ENCODE data around the gene MRTFA. TPM values are rescaled to one million over a fixed set of nuclear protein-coding genes. Genes with fewer than 3 reads are reported as not detected.

Gene MRTFA
- total RNA-seq, 6 experiments from 2014 or later, result 9.3 to 20.6 (median 16.3) TPM

DNA sequence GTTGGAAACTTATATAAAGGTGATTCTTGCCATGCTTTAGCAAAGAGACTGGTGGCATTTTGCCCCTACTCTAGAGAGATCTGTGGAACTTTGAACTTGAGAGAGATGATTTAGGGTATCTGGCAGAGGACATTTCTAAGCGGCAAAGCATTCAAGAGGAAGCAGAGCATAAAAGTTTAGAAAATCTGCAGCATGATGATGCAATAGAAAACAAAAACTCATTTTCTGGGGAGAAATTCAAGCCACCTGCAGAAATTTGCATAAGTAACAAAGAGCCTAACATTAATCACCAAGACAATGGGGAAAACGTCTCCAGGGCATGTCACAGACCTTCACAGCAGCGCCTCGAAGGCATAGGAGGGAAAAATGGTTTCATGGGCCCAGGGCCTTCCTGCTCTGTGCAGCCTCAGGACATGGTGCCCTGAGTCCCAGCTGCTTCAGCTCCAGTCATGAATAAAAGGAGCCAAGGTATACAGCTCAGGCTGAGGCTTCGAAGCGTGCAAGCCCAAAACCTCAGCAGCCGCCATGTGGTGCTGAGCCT lies 83.4 kb downstream of the MRTFA start:
- WGBS (ENCODE audit: insufficient coverage, low coverage, low lambda C conversion rate, missing lambda C conversion rate), result 89% methylated on average over 4 of the region's 7 CpGs

DNA sequence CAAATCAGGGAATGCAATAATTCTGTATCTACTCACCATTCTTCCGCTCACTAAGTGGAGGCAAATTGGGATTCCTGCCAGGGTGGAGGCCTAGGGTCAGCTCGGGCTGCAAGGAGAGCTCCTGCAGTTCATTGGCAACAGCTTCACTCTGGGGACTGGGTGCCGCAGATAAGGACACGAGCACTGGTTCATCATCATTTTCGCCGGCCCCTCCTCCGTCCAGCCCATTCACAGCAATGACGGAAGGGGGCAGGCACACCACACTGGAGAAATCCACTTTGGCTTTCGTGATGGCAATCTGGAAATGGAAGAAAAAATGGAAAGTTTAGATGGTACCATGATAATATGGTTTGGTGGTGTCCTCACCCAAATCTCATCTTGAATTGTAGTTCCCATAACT lies 84.4 kb downstream of the MRTFA start:
- 60% methylated on average over 1 of the region's 9 CpGs for WGBS (ENCODE audit: insufficient coverage, low coverage, low lambda C conversion rate, missing lambda C conversion rate)

More for the DNA sequence above, 83.4 kb downstream of the MRTFA start:
- intact Hi-C loops (cut with DNase I), result no loop called here
- TF ChIP-seq POLR2A (IDR thresholded peaks at IDR 0.05), result no peak
- TF ChIP-seq, protein P1, sequence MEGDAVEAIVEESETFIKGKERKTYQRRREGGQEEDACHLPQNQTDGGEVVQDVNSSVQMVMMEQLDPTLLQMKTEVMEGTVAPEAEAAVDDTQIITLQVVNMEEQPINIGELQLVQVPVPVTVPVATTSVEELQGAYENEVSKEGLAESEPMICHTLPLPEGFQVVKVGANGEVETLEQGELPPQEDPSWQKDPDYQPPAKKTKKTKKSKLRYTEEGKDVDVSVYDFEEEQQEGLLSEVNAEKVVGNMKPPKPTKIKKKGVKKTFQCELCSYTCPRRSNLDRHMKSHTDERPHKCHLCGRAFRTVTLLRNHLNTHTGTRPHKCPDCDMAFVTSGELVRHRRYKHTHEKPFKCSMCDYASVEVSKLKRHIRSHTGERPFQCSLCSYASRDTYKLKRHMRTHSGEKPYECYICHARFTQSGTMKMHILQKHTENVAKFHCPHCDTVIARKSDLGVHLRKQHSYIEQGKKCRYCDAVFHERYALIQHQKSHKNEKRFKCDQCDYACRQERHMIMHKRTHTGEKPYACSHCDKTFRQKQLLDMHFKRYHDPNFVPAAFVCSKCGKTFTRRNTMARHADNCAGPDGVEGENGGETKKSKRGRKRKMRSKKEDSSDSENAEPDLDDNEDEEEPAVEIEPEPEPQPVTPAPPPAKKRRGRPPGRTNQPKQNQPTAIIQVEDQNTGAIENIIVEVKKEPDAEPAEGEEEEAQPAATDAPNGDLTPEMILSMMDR (IDR thresholded peaks at IDR 0.05), result no peak
- Histone ChIP-seq H3K9me3 (no peaks in the 10 kb centered on the region), H3K4me1 (no peaks in the 10 kb centered on the region), H3K27me3 (no peaks in the 10 kb centered on the region), H3K4me3 (no peak overlapping the region), H3K27ac (no peak overlapping the region), H3K36me3 (peaks cover 0 to 7% (median 0%) of the 10 kb centered on the region in 4 donors)
- ATAC-seq (no peak), DNase-seq (no peak)

DNA sequence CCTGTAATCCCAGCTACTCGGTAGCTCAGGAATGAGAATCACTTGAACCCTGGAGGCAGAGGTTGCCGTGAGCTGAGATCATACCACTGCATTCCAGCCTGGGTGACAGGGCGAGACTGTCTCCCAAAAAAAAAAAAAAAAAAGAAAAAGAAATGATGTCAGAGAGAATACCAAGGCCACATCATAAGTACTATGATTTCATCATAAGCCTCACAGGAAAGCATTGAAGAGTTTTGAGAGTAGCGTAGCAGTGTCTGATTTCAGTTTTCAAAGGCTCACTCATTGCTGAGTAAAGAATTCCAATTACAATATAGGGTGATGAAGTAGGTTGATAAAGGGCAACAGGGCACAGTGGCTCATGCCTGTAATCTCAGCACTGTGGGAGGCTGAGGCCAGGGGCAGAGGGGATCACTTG lies 88.8 kb downstream of the MRTFA start:
- DNase-seq (no peak), ATAC-seq (no peak)
- no peaks in the 10 kb centered on the region for H3K4me1 ChIP-seq
- WGBS (ENCODE audit: insufficient coverage, low coverage, low lambda C conversion rate, missing lambda C conversion rate), result 100% methylated on average over 3 of the region's 4 CpGs
- peaks cover 0 to 7% (median 0%) of the 10 kb centered on the region in 4 donors for H3K36me3 ChIP-seq
- H3K27me3 ChIP-seq, result no peaks in the 10 kb centered on the region
- H3K4me3 ChIP-seq, result no peak overlapping the region
- no peak overlapping the region for H3K27ac ChIP-seq
- TF ChIP-seq POLR2A (IDR thresholded peaks at IDR 0.05), result no peak
- TF ChIP-seq, protein P1 (IDR thresholded peaks at IDR 0.05), result no peak
- intact Hi-C loops (cut with DNase I), result no loop called here
- H3K9me3 ChIP-seq, result no peaks in the 10 kb centered on the region

More for the DNA sequence above, 84.4 kb downstream of the MRTFA start:
- H3K27ac ChIP-seq, result no peak overlapping the region
- no peak overlapping the region for H3K4me3 ChIP-seq
- intact Hi-C loops (cut with DNase I), result no loop called here
- H3K36me3 ChIP-seq, result peaks cover 0 to 7% (median 0%) of the 10 kb centered on the region in 4 donors
- no peaks in the 10 kb centered on the region for H3K4me1 ChIP-seq
- ATAC-seq (peak in 1 of 4 donors; percentile 18), DNase-seq (peak in 1 of 3 donors; percentile 25)
- H3K27me3 ChIP-seq, result no peaks in the 10 kb centered on the region
- no peaks in the 10 kb centered on the region for H3K9me3 ChIP-seq
- no peak for TF ChIP-seq POLR2A (IDR thresholded peaks at IDR 0.05)
- TF ChIP-seq, protein P1 (IDR thresholded peaks at IDR 0.05), result peak in 1 of 4 donors; percentile 5

DNA sequence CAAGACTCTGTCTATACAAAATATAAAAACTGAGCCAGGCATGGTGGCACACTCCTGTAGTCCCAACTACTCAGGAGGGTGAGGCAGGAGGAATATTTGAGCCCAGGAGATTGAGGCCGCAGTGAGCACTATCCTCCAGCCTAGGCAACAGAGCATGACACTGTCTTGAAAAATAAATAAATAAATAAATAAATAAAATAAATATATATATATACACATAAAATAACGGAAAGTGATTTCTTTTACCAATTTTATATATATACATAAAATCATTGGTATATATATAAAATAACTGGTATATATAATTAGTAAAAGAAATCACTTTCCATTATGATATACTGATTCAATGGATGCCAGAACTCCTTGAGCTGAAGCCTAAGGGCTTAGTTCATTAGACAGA lies 91.8 kb downstream of the MRTFA start:
- no peak overlapping the region for H3K4me3 ChIP-seq
- no peak overlapping the region for H3K27ac ChIP-seq
- no peaks in the 10 kb centered on the region for H3K36me3 ChIP-seq
- H3K4me1 ChIP-seq, result no peaks in the 10 kb centered on the region
- no peak for TF ChIP-seq POLR2A (IDR thresholded peaks at IDR 0.05)
- TF ChIP-seq, protein P1 (IDR thresholded peaks at IDR 0.05), result no peak
- DNase-seq (no peak), ATAC-seq (no peak)
- H3K27me3 ChIP-seq, result no peaks in the 10 kb centered on the region
- intact Hi-C loops (cut with DNase I), result no loop called here
- H3K9me3 ChIP-seq, result no peaks in the 10 kb centered on the region
- 100% methylated on average over 2 of the region's 2 CpGs for WGBS (ENCODE audit: insufficient coverage, low coverage, low lambda C conversion rate, missing lambda C conversion rate)

All from right lobe of liver (tissue), 6 donors.